ENCODE data around the gene AGTRAP. TPM values are rescaled to one million over a fixed set of nuclear protein-coding genes. Genes with fewer than 3 reads are reported as not detected.

Gene AGTRAP
- total RNA-seq, 4 donors from 2014 or later, result 35.1 to 93.1 (median 64.2) TPM

DNA sequence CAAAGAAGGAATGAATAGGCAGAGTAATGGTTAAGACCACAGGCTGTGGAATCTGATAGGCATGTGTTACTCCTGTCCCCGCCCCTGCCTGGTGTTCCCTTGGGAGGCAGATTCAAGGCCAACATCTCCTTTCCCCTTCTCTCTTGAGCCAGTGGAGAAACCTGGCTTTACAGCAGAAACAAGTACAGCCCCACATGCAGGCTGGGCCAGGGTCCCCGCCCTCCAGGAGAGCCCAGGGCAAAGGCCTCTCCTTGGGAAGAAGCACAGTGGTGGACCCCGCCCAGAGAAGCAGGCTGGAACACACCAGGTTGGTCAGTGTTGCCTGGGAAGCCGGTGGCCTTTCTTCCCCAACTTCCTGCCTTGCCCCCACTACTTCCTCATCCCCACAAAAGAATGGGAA is 32.9 kb downstream of the AGTRAP start:
- ATAC-seq (ENCODE audit: low FRiP score), result no peak
- no peak for DNase-seq (ENCODE audit: low spot score)
- TF ChIP-seq, protein P1, sequence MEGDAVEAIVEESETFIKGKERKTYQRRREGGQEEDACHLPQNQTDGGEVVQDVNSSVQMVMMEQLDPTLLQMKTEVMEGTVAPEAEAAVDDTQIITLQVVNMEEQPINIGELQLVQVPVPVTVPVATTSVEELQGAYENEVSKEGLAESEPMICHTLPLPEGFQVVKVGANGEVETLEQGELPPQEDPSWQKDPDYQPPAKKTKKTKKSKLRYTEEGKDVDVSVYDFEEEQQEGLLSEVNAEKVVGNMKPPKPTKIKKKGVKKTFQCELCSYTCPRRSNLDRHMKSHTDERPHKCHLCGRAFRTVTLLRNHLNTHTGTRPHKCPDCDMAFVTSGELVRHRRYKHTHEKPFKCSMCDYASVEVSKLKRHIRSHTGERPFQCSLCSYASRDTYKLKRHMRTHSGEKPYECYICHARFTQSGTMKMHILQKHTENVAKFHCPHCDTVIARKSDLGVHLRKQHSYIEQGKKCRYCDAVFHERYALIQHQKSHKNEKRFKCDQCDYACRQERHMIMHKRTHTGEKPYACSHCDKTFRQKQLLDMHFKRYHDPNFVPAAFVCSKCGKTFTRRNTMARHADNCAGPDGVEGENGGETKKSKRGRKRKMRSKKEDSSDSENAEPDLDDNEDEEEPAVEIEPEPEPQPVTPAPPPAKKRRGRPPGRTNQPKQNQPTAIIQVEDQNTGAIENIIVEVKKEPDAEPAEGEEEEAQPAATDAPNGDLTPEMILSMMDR (IDR thresholded peaks at IDR 0.05), result no peak

DNA sequence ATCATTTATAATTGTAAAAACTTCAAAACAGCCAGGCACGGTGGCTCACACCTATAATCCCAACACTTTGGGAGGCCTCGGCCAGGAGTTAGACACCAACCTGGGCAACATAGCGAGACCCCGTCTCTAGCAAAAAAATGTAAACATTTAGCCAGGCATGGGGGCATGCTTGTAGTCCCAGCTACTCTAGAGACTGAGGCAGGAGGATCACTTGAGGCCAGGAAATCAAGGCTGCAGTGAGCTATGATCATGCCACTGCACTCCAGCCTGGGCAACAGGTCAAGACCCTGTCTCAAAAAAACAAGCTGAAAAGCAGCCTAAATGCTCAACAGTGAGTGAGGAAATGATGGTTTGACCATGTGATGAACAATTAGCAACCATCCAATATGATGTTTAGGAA is 33.3 kb downstream of the AGTRAP start:
- TF ChIP-seq, protein P1 (IDR thresholded peaks at IDR 0.05), result no peak
- DNase-seq (ENCODE audit: low spot score) (no peak), ATAC-seq (ENCODE audit: low FRiP score) (no peak)

DNA sequence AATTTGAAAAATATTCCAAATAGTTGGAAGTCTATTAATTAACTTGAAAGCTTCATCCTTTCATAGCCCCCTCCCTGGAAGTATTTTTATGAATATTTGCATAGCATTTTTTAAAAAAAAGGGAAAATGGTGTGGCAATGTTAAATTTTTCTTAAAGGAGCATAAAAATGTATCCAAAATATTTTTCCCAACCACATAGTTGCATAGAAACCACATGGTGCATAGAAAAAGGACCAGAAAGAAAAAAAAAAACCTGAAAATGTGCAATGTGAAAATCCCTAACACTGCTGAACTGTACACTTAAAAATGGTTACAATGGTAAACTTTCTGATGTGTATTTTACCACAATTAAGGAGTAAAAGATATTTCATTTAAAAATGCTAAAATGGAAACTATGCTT is 34.1 kb downstream of the AGTRAP start:
- TF ChIP-seq, protein P1 (IDR thresholded peaks at IDR 0.05), result no peak
- ATAC-seq (ENCODE audit: low FRiP score), result no peak
- DNase-seq (ENCODE audit: low spot score), result no peak

DNA sequence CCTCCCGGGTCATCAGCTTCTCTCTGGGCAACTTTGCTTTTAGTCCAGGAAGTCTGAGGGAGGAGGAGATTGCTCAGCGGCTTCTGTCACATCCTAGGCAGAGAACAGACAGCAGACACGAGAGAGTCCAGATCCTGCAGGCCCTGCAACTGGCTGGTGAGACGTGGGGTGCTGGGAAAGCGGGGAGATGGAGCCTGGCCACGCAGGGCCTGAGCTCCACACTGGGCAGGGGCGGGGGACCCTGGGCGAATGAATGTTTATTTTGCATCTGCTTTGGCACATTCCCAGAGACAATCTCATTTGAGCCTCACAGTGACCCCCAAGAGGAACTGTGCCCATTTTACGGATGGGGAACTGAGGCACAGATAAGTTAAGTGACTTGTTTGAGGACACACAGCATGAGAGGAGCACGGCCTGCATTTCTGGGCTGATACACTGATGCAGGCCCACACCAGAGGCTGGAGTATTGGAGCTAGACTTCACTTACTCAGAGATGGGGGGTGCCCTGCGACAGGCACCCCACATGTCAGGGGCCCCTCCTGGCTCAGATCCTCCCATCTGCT is 35.6 kb downstream of the AGTRAP start:
- TF ChIP-seq, protein P1 (IDR thresholded peaks at IDR 0.05), result no peak
- DNase-seq (ENCODE audit: low spot score) (no peak), ATAC-seq (ENCODE audit: low FRiP score) (no peak)

DNA sequence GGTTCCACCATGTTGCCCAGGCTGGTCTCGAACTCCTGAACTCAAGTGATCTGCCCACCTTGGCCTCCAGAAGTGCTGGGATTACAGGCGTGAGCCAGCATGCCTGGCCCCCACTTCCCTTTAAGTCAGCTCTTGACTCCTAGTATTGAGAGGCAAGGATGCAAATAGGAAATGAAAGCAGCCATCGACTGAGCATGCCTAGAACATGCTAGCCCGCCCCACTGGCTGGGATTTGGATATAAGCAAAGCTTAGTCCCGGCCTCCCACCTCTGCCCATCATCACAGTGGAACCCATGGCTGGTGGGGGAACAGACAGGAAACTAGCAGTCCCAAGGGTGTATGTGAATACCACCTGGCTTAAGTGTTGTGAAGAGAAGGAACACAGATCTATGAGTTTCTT is 36.5 kb downstream of the AGTRAP start:
- DNase-seq (ENCODE audit: low spot score) (no peak), ATAC-seq (ENCODE audit: low FRiP score) (no peak)
- TF ChIP-seq, protein P1 (IDR thresholded peaks at IDR 0.05), result no peak

DNA sequence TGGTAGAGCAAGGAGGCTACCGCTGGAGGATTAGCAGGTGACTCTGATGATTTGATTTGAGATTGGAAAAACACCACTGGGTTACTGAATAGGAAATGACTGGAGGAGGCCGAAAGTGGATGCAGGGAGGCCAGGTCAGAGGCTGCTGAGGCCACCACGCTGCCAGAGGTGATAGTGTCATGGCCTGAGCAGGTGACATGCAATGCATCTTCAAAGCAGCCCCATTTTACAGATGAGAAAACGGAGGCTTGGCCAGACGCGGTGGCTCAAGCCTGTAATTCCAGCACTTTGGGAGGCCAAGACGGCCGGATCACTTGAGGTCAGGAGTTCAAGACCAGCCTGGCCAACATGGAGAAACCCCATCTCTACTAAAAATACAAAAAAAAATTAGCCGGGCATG is 38.8 kb downstream of the AGTRAP start:
- TF ChIP-seq, protein P1 (IDR thresholded peaks at IDR 0.05), result no peak
- ATAC-seq (ENCODE audit: low FRiP score) (no peak), DNase-seq (ENCODE audit: low spot score) (no peak)

DNA sequence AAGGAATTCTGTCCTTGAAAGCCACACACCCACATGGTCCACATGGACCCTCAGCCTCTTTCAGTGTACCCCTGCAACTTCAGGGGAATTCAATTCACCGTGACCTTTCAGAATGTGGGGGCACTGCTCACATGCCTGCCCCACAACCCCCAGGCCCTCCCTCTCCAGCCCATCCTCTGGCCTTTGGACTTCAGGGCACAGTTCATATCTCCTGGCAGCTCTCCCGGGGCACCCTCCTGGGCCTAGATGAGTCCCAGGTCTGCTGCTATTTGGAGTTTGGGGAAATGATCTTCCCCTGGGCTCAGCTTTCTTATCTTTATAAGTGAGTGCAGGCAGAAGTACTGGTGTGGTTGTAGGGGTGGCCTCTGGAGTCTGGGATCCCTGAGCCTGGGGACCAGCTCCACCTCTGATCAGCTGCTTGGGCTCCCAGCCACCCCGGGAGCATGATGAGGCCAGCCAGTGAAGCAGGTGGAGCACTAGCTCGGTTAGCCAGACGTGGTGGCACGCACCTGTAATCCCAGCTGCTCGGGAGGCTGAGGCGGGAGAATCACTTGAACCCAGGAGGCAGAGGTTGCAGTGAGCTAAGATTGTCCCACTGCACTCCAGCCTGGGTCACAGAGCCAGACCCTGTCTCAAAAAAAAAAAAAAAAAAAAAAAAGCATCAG is 41.9 kb downstream of the AGTRAP start:
- TF ChIP-seq, protein P1 (IDR thresholded peaks at IDR 0.05), result no peak
- DNase-seq (ENCODE audit: low spot score), result no peak
- ATAC-seq (ENCODE audit: low FRiP score), result no peak

Measured in omental fat pad (tissue), 4 donors.